GM21737 (cell line): ENCODE results near the gene CCDC88A.
"Not testable (repeated sequence)": the region's sequence is repeated elsewhere in the genome, so short reads cannot be mapped to it uniquely, and the experiment has no call there.

Experiments used
- ATAC-seq: cut with Tn5 transposase; IDR thresholded peaks from one replicate; pipeline ENCODE4 v1.9.1; 2021; ENCODE audit warnings: mild to moderate bottlenecking, moderate library complexity; ENCODE audit not compliant: unreplicated experiment

Gene CCDC88A

GRCh38 chr2:55245411-55245810, 174.2 kb downstream of the CCDC88A start:
- ATAC-seq = no peak

DNA sequence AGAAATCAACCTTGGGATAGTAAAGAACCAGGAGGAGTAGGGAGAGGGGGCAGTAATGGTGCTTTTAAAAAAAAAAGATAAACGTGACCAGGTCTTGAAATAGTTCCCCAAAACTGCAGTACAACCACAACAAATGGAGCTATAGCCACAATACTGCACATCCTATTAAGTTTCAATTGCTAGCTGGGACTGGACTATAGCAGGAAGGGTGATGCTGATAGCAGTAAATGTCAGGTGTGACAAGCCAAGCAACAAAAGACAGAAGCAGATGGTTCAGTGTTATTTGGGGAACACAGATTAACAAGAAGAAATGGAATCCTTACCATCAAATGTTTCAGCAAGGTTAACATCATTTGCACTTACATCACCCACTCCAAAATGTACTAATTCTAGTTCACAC, 177.0 kb downstream of the CCDC88A start:
- no peak for ATAC-seq

DNA sequence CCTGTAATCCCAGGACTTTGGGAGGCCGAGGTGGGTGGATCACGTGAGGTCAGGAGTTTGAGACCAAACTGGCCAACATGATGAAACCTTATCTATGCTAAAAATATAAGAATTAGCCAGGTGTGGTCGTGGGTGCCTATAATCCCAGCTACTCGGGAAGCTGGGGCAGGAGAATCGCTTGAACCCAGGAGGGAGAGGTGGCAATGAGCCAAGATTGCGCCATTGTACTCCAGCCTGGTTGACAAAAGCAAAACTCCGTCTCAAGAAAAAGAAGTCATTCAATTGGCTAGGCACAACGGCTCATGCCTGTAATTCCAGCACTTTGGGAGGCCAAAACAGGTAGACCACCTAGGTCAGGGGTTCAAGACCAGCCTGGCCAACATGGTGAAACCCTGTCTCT, 178.1 kb downstream of the CCDC88A start:
- not testable (repeated sequence) for ATAC-seq

- ATAC-seq = no peak
Observed at GRCh38 chr2:55239656-55240222, 179.9 kb downstream of the CCDC88A start.
